Endothelial cell of umbilical vein (primary cell): ENCODE results near the gene TGM6.

Experiments used
- EZH2 ChIP-seq: IDR thresholded peaks from 2 replicates; pipeline ENCODE4 v1.6.1; 2012; ENCODE audit warnings: borderline replicate concordance, low read depth, mild to moderate bottlenecking, moderate library complexity, low read length, inconsistent platforms; ENCODE audit not compliant: severe bottlenecking
- FOS ChIP-seq: IDR thresholded peaks from 2 replicates; pipeline ENCODE4 v1.6.1; 2011; ENCODE audit warnings: mild to moderate bottlenecking, low read length, moderate library complexity, borderline replicate concordance; ENCODE audit not compliant: insufficient read depth
- JUN ChIP-seq: IDR thresholded peaks from 2 replicates; pipeline ENCODE4 v1.6.1; 2011; ENCODE audit warnings: borderline replicate concordance, low read depth; ENCODE audit not compliant: insufficient read length, insufficient read depth
- POLR2AphosphoS5 ChIP-seq: IDR thresholded peaks from 2 replicates; pipeline ENCODE4 v1.6.1; 2012; ENCODE audit warnings: low read depth, mild to moderate bottlenecking, control low read depth, low read length, moderate library complexity; ENCODE audit not compliant: insufficient read depth
- TF ChIP-seq, protein P1 (sequence below), 2 donors: IDR thresholded peaks; 1 replicate in 1 of 2; 2 replicates in 1 of 2; pipeline ENCODE4 v1.5.1; 2011; ENCODE audit warnings: low read length in 2 of 2, mild to moderate bottlenecking in 2 of 2, moderate library complexity in 2 of 2, control low read depth in 1 of 2, inconsistent platforms in 1 of 2, low read depth in 1 of 2; ENCODE audit not compliant: insufficient read depth in 1 of 2; ENCODE audit errors: extremely low read depth in 1 of 2
- TF ChIP-seq, protein P2 (sequence below): IDR thresholded peaks from 2 replicates; pipeline ENCODE4 v1.6.1; 2011; ENCODE audit not compliant: insufficient read depth, insufficient read length

DNA sequence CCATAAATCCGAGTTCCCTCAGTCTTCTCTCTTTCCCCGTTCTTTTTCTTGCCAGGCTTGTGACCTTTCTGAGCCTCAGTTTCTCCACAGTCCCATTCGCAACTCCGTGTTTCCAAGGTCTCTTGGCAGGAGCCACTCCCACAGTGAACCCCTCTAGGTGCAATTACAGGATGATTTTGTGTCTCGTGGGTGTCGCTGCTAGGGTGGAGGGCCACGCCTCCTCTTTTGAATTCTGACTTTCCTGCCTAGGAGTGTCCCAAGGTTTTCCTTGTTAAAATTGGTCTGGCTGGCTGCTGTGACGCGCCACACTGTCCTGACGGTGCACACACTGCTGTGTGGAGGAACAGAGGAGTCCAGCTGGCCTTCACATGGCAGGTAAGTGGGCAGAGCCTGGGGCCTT lies at the start of gene TGM6:
- TF ChIP-seq, protein P1, sequence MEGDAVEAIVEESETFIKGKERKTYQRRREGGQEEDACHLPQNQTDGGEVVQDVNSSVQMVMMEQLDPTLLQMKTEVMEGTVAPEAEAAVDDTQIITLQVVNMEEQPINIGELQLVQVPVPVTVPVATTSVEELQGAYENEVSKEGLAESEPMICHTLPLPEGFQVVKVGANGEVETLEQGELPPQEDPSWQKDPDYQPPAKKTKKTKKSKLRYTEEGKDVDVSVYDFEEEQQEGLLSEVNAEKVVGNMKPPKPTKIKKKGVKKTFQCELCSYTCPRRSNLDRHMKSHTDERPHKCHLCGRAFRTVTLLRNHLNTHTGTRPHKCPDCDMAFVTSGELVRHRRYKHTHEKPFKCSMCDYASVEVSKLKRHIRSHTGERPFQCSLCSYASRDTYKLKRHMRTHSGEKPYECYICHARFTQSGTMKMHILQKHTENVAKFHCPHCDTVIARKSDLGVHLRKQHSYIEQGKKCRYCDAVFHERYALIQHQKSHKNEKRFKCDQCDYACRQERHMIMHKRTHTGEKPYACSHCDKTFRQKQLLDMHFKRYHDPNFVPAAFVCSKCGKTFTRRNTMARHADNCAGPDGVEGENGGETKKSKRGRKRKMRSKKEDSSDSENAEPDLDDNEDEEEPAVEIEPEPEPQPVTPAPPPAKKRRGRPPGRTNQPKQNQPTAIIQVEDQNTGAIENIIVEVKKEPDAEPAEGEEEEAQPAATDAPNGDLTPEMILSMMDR (IDR thresholded peaks at IDR 0.05; ENCODE audit: extremely low read depth in 1 of 2, insufficient read depth in 1 of 2, low read depth in 1 of 2, low read length in 2 of 2) = no peak
- TF ChIP-seq POLR2AphosphoS5 (no peak), FOS (no peak), EZH2 (no peak), JUN (no peak)
- TF ChIP-seq, protein P2, sequence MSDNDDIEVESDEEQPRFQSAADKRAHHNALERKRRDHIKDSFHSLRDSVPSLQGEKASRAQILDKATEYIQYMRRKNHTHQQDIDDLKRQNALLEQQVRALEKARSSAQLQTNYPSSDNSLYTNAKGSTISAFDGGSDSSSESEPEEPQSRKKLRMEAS = no peak
